HG02973 (cell line): ENCODE data around the gene AJUBA.
"Not testable (repeated sequence)": the region's sequence is repeated elsewhere in the genome, so short reads cannot be mapped to it uniquely, and the experiment has no call there.

Experiments
- ATAC-seq: cut with Tn5 transposase; IDR thresholded peaks from one replicate; pipeline ENCODE4 v1.9.1; 2021; ENCODE audit warnings: moderate library complexity; ENCODE audit not compliant: unreplicated experiment

Gene AJUBA

DNA sequence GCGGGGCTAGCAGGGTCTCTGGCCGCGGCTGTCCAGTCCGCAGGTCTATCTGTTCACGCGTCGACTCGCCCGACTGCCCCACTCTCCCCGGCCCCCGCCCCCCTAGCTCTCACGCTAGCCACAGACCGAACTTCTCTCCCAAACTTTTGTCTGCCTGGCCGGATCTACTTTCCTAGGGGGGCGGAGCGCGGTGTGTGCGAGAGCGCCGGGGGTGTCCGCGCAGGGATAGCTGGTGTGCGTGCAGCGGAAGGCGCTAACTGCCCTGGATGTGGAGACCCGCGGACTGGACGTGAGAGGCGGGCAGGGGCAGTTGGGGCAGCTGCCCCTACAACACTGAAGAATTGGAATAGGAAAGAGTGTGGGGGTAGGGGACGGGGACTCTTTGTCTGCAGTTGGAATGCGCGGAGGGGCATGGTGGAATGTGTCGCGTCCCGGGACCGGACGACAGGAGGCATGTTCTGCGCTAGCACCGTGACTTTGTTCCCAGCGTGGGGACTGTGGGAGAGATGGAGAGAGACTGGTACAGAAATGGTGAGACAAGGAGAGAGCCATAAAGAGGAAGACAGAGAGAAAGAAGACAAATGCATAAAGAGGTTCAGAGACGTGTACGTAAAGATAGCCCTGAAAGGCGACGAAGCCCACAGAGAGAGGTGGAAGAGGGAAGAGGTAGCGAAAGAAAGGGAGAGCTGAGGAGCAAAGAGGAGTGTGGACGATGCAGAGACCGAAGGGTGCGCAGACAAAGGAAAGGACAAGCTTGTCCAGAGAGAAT is at the start of gene AJUBA:
TSS of gene AJUBA (minus strand) at position 75 of the 769 bp plus-strand sequence. CDS start 285 bp downstream, outside the sequence.
- no peak for ATAC-seq

DNA sequence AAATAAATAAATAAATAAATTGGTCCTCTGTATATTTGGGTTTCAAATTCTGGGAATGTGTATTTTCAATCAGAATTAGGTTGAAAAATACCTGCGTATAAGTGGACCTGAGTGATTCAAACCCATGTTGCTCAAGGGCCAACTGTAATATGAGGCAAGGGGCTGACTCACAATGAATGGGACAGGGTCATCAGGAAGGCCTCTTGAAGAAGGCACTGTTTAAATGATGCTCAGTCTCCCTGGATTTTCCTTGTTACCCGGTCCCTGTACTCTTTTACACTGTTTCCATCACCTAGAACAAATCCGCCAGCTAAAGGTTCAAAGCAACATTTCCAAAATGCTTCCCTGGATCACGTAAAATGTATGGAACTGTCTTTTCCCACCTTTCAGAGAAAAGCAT is 48.6 kb upstream of the AJUBA start:
- no peak for ATAC-seq

DNA sequence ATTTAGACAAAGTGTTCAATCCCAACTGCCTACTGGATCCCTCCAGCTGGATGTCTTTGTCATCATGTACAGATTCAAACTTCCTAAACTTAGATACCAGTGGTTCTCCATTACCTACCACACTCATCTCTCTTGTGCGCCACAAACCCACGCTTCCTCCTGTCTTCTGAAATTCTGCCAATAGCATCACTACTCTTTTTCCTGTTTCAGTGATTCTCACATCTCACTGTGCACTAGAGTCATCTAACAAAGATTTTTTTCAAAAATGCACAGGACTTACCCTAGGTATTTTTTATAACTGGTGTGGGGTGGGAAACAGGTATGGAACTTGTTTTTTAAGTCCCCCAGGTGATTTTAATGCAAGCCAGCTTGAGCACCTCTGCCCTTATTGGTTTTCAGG is 46.4 kb upstream of the AJUBA start:
- no peak for ATAC-seq

DNA sequence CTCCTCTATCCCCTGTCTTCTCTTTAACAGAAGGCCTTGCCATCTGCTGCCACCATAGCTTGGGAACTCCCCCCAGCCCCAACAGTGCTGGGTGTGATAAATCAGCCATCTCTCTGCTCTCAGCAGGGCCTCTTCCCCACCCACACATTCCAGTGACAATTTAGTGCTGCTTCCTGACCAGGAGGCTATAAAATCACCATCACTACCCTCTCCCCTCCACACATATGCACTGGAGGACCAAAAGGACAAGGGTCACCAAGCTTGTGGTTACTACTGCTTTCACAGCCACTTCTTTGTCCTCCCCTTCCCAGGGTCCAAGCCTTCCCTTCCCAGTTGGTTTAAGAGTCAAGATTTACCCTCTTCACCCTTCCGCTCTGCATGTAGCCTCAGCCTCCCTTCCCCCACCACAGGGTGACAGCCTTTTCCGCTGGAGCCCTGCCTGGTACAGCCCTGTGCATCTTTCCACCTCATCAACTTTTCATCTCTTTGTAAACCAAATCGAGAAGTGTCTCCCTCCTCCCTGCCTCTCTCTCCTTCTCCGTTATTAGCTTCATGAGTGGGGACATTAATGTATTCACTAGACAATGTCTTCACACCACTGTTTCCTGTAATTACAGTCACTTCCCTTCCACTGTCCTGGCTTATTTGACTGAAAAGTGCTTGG is 42.9 kb upstream of the AJUBA start:
- ATAC-seq, result no peak

DNA sequence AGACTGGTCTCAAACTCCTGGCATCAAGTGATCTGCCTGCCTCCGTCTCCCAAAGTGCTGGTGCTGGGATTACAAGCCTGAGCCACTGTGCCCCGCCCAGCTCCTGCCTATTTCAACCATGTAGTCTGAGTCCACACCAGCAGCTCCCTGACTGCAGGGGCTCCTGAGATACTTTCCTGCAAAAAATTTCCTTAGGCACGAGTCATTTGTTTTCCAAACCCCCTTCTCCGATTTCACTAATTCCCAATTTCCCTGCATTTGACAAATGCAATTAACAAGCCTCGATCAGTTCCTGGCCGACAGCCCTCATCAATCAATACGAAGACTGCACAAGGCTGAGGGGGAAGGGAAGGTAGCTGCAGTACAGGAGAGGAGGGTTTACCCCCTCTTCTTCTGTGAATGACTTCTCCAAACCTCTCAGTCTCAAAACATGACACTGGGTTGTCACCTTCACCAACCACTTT is 42.3 kb upstream of the AJUBA start:
- ATAC-seq, result no peak

DNA sequence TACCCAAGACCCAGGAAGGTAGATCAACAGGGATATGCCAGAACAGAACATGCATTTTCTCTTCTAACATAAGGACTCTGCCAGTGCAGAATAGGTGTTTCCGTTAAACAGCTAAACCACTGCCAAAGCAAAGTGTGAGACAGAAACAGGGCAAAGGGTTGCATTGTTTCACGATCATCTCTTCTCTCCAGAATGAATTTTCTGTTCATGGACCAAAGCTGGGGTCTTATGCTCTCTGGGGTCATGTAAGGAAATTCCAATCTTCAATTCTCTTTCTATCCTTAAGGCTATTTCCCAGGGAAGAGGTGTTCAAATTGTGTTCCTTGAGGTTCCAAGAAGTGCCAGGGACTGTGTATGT is 41.4 kb upstream of the AJUBA start:
- ATAC-seq, result no peak

DNA sequence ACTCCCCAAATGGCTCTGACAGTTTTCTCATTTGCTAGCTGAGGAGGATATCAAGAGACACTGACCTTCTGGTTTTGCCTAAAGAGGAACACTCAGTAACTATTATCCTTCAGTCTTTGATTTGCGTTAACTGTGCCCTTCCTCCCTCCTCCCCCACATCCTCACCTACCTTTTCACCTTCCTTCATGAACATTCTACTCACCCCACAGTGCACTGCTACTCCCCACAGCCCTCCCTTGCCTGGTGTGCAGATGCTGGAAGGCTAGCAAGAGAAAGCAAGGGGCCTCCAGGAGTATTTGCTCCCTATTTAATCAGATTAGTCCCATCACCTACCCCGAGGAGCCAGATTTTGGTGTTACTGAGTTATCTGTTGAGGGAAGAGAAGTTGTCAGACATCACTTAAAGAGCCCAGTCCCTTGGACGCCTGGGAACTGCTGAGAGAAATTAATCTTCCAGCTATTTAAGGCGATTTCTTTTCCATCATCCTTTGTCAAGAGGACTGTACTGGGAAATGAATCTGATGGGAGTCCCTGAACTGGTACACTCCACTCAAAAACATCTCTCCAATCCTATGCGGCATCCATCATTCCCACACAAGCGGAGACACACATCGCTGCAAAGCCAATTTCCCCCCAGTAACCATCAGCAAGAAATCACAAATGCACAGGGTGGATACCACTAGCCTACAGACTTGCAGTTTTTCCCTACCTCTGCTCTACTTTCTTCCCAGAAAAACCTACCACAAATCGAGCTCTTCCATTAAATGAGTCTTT is 40.9 kb upstream of the AJUBA start:
- ATAC-seq, result no peak

DNA sequence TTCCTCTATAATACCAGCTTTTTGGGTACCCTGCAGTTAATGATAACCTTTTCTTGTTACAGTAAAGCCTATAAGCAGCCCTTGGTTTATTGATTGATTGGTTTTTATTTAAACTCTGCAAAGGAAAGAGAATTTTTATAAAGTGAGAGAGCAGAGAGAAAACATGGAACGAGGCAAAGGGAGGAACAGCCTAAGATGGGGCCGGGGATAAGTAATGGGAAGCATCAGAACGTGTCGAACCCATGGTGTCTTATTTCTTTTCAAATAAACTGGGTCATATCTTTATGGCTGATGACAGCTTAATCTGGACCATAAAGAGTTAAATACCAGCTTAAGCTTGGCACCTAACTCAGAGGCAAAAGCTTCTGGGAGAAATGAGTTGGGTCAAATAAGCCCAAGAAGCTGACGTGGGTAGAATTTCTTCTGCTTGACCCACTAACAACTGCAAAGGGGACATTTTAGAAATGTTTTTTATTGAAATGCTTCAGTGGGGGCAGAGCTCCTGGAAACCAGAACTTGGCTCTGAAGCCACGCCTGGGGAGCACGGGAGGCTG is 39.6 kb upstream of the AJUBA start:
- ATAC-seq, result no peak

DNA sequence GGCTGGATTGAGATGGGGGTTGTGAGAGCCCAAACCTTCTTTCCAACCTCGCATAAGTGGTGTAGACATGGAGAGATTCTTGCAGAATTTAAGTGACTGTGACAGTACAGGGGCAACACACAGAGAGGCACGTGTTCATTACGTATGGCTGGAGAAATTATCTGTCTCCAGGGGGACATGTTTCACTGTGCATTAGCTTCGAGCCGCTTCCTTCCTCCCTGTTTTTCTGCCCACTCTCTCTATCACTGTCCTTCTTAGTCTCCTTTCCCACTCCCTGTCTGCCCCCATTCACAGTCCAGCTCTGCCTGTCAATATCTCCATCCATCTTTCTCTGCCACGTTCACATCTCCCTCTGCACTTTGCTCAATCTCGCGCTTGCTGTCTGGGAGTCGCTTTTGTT is 39.1 kb upstream of the AJUBA start:
- no peak for ATAC-seq

DNA sequence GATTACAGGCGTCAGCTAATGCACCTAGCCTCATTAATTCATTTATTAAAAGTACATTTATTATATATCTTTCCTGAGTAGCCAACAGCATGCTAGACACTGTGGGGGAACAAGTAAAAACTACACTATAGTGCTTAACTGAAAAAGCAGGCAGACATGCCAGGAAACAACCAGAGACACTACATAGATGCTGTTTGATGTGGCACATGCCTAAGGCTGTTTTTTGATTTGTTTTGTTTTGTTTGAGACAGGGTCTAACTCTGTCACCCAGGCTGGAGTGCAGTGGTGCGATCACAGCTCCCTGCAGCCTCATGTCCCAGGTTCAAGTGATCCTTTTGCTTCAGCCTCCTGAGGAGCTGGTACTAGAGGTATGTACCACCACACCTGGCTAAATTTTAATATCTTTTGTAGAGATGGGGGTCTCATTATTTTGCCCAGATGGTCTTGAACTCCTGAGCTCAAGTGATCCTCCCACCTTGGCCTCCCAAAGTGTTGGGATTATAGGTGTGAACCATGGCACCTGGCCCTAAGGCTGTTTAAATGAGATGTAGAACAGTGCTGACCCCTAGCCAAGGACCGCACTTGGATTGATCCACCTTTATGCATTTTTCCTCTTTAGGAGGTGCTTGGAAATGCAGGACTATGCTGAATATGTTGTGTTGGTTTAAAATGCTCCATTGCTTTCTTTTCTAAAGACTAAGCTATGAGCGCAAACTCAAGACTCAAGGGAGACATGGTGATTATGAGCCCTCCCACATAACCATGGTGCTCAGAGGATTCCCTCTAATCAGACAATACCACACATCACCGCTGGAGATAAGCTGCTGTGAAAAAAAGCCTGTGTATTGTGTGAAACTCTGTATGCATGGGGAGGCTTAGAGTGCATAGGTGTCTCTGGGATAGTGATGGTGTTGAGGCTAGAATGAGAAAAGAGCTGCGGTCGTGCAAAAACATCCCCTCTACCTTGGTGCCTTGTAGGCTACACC is 38.1 kb upstream of the AJUBA start:
- ATAC-seq, result no peak

DNA sequence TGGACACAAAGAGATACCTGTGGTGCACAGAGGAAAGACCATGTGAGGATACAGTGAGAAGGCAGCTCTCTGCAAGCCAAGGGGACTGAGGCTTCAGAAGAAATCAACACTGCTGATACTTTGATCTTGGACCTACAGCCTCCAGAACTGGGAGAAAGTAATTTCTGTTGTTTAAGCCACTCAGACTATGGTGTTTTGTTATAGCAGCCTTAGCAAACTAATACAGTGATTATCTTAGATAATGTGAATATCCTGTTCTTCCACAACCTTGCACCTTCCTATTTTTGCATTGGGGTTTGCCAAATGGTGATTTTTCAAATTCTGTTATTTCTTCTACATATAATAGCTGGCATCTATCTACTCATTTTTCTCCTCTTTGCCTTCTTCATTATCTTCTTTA is 35.8 kb upstream of the AJUBA start:
- no peak for ATAC-seq

DNA sequence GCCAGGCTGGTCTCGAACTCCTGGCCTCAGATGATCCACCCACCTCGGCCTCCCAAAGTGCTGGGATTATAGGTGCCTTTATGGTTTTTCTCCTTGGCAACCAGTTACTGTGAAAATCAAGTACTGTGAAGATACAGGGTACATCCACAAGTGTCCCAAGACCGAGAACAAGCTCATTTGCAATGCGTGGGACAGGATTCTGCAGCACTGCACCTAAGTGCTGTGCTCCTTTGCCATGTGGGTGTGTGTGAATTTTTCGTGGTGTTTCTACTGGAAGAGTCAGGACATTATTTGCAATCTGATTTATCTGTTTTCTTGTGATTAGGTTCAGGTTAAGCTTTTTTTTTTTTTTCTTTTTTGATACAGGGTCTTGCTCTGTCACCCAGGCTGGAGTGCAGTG is 34.7 kb upstream of the AJUBA start:
- ATAC-seq, result no peak

DNA sequence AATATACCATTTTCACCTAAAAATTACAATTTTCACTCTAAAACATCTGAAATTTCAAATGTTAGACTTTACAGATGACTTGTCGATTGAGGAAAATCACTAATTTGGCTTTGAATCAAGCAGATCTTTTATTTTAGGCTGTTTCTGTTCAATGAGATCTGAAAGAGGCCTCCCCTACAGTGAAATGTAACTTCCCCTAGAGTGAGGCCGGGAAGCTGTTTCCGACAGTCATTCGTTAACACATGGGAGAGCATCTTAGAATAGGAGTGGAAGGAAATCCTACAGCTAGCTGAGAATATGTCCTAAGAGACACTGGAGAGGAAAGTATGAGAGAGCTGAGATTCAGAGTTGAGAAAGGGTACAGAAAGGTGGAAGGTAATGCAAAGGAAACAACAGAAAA is 33.3 kb upstream of the AJUBA start:
- ATAC-seq, result no peak

DNA sequence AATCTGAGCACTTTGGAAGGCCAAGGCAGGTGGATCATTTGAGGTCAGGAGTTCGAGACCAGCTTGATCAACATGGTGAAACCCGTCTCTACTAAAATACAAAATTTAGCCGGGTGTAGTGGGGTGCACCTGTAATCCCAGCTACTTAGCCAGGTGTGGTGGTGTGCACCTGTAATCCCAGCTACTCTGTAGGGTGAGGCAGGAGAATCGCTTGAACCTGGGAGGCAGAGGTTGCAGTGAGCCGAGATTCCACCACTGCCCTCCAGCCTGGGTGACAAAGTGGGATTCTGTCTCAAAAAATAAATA is 31.4 kb upstream of the AJUBA start:
- not testable (repeated sequence) for ATAC-seq

DNA sequence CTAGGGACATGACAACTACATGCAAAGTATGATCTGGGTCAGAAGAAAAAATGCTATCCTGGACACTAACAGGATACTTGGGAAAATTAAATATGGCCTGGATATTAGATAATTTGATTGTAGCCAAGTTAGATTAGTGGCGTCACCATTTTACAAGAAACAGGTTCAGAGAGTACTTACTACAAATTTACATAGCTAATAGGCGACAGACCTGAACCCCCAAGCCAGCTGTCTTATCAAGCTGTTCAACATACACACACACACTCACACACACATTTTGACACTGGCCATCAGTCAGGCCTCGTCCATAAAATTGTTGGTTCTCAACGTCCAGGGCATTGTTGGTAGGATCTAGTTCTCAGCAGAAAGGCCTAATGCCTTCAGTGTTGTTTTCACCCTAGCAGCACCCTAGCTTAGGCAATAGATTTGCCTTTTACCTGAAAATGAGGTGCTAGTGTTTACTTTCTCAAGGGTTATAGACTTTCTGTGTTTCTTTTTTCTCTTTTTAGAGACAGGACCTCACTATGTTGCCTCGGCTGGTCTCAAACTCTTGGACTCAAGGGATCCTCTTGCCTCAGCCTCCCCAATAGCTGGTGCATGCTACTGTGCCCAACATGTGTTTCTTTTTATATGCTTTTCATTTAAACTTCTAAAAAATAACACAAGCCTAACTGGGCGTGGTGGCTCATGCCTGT is 30.9 kb upstream of the AJUBA start:
- ATAC-seq, result no peak

DNA sequence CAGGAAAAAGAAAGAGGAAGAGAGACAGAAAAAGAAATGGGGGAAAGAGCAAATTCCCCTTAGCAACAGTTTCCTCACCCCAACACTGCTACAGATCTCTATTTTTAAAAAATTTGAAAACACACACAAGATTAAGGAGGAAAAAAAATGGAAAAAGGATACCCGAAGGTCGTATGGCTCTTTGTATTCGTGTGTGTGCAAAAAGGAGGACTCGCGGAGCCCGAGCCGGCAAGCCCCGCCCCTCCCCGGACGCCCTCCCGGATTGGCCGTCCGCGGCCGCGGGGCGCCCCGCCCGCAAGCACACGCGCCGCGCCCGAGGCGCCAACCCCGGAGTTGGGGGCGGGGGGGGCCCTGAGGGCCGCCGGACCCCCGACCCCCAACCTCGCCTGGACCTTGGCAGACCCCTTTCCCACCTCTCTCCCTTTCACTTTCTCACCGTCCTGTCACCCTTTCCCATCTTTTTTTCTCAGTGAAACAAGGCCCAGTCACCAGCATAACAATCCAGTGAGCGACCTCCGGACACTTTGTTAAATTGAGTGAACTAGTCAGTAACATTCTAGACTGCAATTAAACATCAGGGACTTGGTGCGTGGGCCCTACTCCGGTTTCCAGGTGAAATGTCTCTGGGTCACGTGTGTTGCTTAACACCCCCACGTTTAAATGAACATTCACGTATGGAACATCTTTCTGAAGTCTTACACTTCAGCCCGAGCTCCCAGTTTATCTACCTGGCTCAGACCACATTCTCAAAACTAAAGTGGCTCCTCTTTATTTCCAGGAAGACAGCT is 27.8 kb upstream of the AJUBA start, which contains the start of gene C14orf93:
TSS of gene C14orf93 (minus strand) at position 205 of the 788 bp plus-strand sequence. CDS start 11,120 bp downstream, outside the sequence.
- ATAC-seq, result no peak

DNA sequence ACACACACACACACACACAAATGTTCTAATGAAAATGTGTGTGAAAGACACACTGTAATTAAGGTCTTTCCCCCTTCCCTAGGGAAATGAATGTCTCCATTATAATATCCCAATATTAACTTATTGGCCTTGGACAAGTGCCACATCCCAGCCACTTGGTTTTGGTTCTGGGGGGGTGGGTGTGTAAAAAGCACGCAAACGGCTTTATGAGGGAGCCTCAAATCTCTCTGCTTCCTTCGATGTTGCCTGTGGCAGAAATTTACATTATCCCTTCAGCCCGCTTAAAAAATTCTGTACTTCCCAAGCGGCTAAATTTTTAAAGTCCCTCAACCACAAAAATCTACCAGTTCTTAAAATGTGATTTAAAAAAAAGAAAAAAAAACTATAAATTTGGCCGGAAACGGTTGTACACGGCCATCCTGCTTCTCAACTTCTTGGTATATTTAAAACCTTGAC is 27.2 kb upstream of the AJUBA start:
- ATAC-seq, result no peak

DNA sequence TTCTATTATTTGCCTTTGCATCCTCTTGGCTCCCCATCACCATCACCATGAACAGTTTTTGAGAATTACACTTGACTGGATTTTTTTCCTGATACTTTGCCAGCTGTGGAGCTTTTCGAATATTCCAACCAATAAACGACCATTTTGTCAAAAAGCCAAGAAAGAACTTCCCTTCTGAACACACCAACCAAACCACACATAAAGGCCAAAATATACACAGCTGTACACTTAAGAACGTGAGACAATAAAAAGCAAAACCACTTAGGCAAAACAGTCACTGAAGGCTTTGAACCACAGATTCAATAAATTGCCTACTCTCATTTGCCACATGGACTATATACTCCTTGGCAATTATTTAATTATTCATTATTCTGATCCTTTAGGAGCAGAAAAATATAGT is 26.5 kb upstream of the AJUBA start:
- ATAC-seq, result no peak
